ENCODE measurements around the gene NPFF.
"Not testable (repeated sequence)": the region's sequence is repeated elsewhere in the genome, so short reads cannot be mapped to it uniquely, and the experiment has no call there.

Gene NPFF

GRCh38 chr12:53495903-53496751 is 11.2 kb downstream of the NPFF start:
- DNase-seq (no peak), ATAC-seq (no peak)

GRCh38 chr12:53493610-53494391 is 13.5 kb downstream of the NPFF start:
- DNase-seq = no peak
- no peak for ATAC-seq

GRCh38 chr12:53492830-53493609 is 14.3 kb downstream of the NPFF start:
- peak; percentile 91 for DNase-seq
- peak; percentile 94 for ATAC-seq

GRCh38 chr12:53492188-53492587 is 15.1 kb downstream of the NPFF start:
- DNase-seq (no peak), ATAC-seq (no peak)

GRCh38 chr12:53489242-53489864 is 17.9 kb downstream of the NPFF start:
- DNase-seq (no peak), ATAC-seq (no peak)

- DNase-seq = no peak
- no peak for ATAC-seq
Observed at GRCh38 chr12:53486736-53487487, 20.4 kb downstream of the NPFF start.

- ATAC-seq (no peak), DNase-seq (no peak)
Observed at GRCh38 chr12:53485955-53486735, 21.1 kb downstream of the NPFF start.

GRCh38 chr12:53484686-53485575 is 22.4 kb downstream of the NPFF start:
- DNase-seq = no peak
- no peak for ATAC-seq

- ATAC-seq (peak; percentile 41), DNase-seq (no peak)
Observed at GRCh38 chr12:53483979-53484377, 23.3 kb downstream of the NPFF start.

GRCh38 chr12:53483225-53483978 is 23.9 kb downstream of the NPFF start:
- DNase-seq (no peak), ATAC-seq (no peak)

- DNase-seq = no peak
- no peak for ATAC-seq
Observed at GRCh38 chr12:53482626-53483168, 24.6 kb downstream of the NPFF start.

GRCh38 chr12:53481939-53482586 is 25.2 kb downstream of the NPFF start:
- ATAC-seq (peak; percentile 24), DNase-seq (no peak)

GRCh38 chr12:53481458-53481857 is 25.8 kb downstream of the NPFF start:
- not testable (repeated sequence) for ATAC-seq, DNase-seq

GRCh38 chr12:53480491-53481442 is 26.5 kb downstream of the NPFF start:
- no peak for DNase-seq
- no peak for ATAC-seq

- no peak for DNase-seq
- no peak for ATAC-seq
Observed at GRCh38 chr12:53479331-53479730, 28.0 kb downstream of the NPFF start.

- ATAC-seq = peak; percentile 19
- DNase-seq = no peak
Observed at GRCh38 chr12:53478865-53479264, 28.4 kb downstream of the NPFF start.

- DNase-seq = no peak
Observed at GRCh38 chr12:53476769-53477209, 30.5 kb downstream of the NPFF start.

More at GRCh38 chr12:53476769-53477209, 30.5 kb downstream of the NPFF start:
- no peak for ATAC-seq

Measured in stimulated activated naive CD8-positive, alpha-beta T cell treated with anti-CD3 and anti-CD28 coated beads, Interleukin-15, Interleukin-2, amounts not matched to agents 100 U/mL and 50 U/mL, for 24 hours (primary cell).